Panc1 (cell line): ENCODE data around the gene CAPN9.

Source experiments
- POLR2AphosphoS5 ChIP-seq: IDR thresholded peaks from 2 replicates; pipeline ENCODE4 v1.6.1; 2012; ENCODE audit warnings: mild to moderate bottlenecking, low read depth, low read length, moderate library complexity
- TF ChIP-seq, protein P1 (sequence below): fragments of 450-650 bp; IDR thresholded peaks from 2 replicates; pipeline ENCODE4 v1.5.1; 2017; ENCODE audit warnings: mild to moderate bottlenecking
- TF ChIP-seq, protein P2 (sequence below), 2 experiments: IDR thresholded peaks; 2 replicates each; pipeline ENCODE4 v1.6.1; 2011 to 2012; ENCODE audit warnings: low read depth in 2 of 2, control low read depth in 1 of 2, low read length in 1 of 2, mild to moderate bottlenecking in 1 of 2, moderate library complexity in 1 of 2; ENCODE audit not compliant: insufficient read depth in 1 of 2

DNA sequence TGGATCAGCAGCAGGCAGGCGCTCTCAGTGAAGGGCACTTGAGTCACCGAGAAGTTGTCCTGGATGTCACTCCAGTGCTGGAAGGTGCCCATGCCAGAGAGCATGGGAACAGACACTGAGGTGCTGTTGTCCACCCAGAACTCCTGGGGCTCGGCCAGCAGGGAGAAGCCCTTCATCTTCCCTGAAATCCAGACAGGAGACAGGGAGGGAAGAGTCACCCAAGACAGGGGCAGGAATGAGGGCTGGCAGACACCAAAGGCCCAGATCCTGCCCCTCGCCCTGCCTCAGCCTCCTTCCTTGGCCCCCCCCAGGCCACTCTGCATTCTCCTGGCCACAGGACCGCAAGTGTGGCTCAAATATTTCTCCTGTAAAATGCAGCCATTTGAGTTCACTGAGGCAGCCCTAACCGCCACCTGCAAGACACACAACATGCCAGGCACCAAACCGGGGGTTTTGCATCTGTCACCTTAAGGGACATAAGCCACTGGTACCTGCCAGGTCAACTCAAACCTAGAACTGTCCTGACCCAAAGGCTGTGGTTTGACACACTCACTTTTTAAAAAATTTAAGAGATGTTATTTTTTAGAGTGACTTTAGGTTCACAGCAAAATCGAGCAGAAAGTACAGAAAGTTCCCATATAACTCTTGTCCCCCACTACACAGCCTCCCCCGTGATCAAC lies 41.0 kb upstream of the CAPN9 start:
- no peak for TF ChIP-seq POLR2AphosphoS5
- TF ChIP-seq, protein P1, sequence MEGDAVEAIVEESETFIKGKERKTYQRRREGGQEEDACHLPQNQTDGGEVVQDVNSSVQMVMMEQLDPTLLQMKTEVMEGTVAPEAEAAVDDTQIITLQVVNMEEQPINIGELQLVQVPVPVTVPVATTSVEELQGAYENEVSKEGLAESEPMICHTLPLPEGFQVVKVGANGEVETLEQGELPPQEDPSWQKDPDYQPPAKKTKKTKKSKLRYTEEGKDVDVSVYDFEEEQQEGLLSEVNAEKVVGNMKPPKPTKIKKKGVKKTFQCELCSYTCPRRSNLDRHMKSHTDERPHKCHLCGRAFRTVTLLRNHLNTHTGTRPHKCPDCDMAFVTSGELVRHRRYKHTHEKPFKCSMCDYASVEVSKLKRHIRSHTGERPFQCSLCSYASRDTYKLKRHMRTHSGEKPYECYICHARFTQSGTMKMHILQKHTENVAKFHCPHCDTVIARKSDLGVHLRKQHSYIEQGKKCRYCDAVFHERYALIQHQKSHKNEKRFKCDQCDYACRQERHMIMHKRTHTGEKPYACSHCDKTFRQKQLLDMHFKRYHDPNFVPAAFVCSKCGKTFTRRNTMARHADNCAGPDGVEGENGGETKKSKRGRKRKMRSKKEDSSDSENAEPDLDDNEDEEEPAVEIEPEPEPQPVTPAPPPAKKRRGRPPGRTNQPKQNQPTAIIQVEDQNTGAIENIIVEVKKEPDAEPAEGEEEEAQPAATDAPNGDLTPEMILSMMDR: no peak
- TF ChIP-seq, protein P2, sequence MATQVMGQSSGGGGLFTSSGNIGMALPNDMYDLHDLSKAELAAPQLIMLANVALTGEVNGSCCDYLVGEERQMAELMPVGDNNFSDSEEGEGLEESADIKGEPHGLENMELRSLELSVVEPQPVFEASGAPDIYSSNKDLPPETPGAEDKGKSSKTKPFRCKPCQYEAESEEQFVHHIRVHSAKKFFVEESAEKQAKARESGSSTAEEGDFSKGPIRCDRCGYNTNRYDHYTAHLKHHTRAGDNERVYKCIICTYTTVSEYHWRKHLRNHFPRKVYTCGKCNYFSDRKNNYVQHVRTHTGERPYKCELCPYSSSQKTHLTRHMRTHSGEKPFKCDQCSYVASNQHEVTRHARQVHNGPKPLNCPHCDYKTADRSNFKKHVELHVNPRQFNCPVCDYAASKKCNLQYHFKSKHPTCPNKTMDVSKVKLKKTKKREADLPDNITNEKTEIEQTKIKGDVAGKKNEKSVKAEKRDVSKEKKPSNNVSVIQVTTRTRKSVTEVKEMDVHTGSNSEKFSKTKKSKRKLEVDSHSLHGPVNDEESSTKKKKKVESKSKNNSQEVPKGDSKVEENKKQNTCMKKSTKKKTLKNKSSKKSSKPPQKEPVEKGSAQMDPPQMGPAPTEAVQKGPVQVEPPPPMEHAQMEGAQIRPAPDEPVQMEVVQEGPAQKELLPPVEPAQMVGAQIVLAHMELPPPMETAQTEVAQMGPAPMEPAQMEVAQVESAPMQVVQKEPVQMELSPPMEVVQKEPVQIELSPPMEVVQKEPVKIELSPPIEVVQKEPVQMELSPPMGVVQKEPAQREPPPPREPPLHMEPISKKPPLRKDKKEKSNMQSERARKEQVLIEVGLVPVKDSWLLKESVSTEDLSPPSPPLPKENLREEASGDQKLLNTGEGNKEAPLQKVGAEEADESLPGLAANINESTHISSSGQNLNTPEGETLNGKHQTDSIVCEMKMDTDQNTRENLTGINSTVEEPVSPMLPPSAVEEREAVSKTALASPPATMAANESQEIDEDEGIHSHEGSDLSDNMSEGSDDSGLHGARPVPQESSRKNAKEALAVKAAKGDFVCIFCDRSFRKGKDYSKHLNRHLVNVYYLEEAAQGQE (IDR thresholded peaks at IDR 0.05; ENCODE audit: insufficient read depth in 1 of 2, low read depth in 2 of 2, low read length in 1 of 2): no peak
